NCI-H2107 treated with DMSO at 0.1 percent for 48 hours (cell line): Measurements from ENCODE around the gene ZNF662.
"Not testable (repeated sequence)": the region's sequence is repeated elsewhere in the genome, so short reads cannot be mapped to it uniquely, and the experiment has no call there.

Experiments
- DNase-seq: peaks from one replicate; lab custom pipeline; 2025; ENCODE audit not compliant: unreplicated experiment; lab: John Stamatoyannopoulos, UW

Gene ZNF662

GRCh38 chr3:42906070-42906847, at the start of gene ZNF662:
Gene ZNF662 (plus strand): TSS chr3:42906142. CDS start chr3:42908115, 1,973 bp downstream.
- DNase-seq: no peak

- DNase-seq: no peak
Observed at GRCh38 chr3:42856544-42856943, 49.4 kb upstream of the ZNF662 start.

GRCh38 chr3:42864321-42864950, 41.5 kb upstream of the ZNF662 start:
- DNase-seq: no peak

GRCh38 chr3:42865256-42865655, 40.7 kb upstream of the ZNF662 start:
- no peak for DNase-seq

- DNase-seq: no peak
Observed at GRCh38 chr3:42867138-42867537, 38.8 kb upstream of the ZNF662 start.

- no peak for DNase-seq
Observed at GRCh38 chr3:42868841-42869240, 37.1 kb upstream of the ZNF662 start.

GRCh38 chr3:42871592-42872196, 34.2 kb upstream of the ZNF662 start:
- no peak for DNase-seq

GRCh38 chr3:42872718-42873117, 33.2 kb upstream of the ZNF662 start:
- no peak for DNase-seq

GRCh38 chr3:42873221-42873982, 32.5 kb upstream of the ZNF662 start:
- no peak for DNase-seq

GRCh38 chr3:42874749-42875148, 31.2 kb upstream of the ZNF662 start:
- DNase-seq: no peak

- no peak for DNase-seq
Observed at GRCh38 chr3:42875325-42876151, 30.4 kb upstream of the ZNF662 start, which contains the start of gene CYP8B1. Gene CYP8B1 (minus strand): TSS chr3:42875879. CDS start chr3:42875816, 63 bp downstream.

GRCh38 chr3:42876401-42876800, 29.5 kb upstream of the ZNF662 start:
- no peak for DNase-seq

GRCh38 chr3:42876940-42877720, 28.8 kb upstream of the ZNF662 start:
- no peak for DNase-seq

GRCh38 chr3:42877881-42878280, 28.1 kb upstream of the ZNF662 start:
- no peak for DNase-seq

- no peak for DNase-seq
Observed at GRCh38 chr3:42880183-42880582, 25.8 kb upstream of the ZNF662 start.

- DNase-seq: no peak
Observed at GRCh38 chr3:42880601-42881451, 25.1 kb upstream of the ZNF662 start.

GRCh38 chr3:42883251-42883930, 22.6 kb upstream of the ZNF662 start:
- not testable (repeated sequence) for DNase-seq

- DNase-seq: no peak
Observed at GRCh38 chr3:42884324-42884723, 21.6 kb upstream of the ZNF662 start.
